Activated gamma-delta T cell treated with anti-CD3 and anti-CD28 coated beads, Interleukin-2, amount 50 U/mL, for 16 hours (primary cell): ENCODE data around the gene SHLD1.
"Not testable (repeated sequence)": the region's sequence is repeated elsewhere in the genome, so short reads cannot be mapped to it uniquely, and the experiment has no call there.

Experiments
- DNase-seq: peaks from one replicate; pipeline ENCODE4 v3.0.0-alpha.2; 2020; ENCODE audit warnings: low read depth

SHLD1 gene

GRCh38 chr20:5749952-5750779 is at the start of gene SHLD1:
TSS of gene SHLD1 (plus strand) at chr20:5750401. CDS start at chr20:5772866, 22,465 bp downstream.
- DNase-seq: peak; percentile 65

- DNase-seq: not testable (repeated sequence)
These were observed 47.9 kb upstream of the SHLD1 start for GRCh38 chr20:5702339-5702738.

GRCh38 chr20:5703681-5704101 is 46.5 kb upstream of the SHLD1 start:
- no peak for DNase-seq

GRCh38 chr20:5705827-5706226 is 44.4 kb upstream of the SHLD1 start:
- DNase-seq: no peak

GRCh38 chr20:5706797-5707196 is 43.4 kb upstream of the SHLD1 start:
- no peak for DNase-seq

GRCh38 chr20:5710551-5710950 is 39.6 kb upstream of the SHLD1 start:
- no peak for DNase-seq

- DNase-seq: peak; percentile 63
These were observed 35.8 kb upstream of the SHLD1 start for GRCh38 chr20:5714261-5715041.

- DNase-seq: no peak
These were observed 34.9 kb upstream of the SHLD1 start for GRCh38 chr20:5715071-5715841.

- DNase-seq: no peak
These were observed 33.2 kb upstream of the SHLD1 start for GRCh38 chr20:5716953-5717352.

GRCh38 chr20:5718896-5719595 is 31.2 kb upstream of the SHLD1 start:
- DNase-seq: no peak

- DNase-seq: peak; percentile 22
These were observed 30.3 kb upstream of the SHLD1 start for GRCh38 chr20:5719861-5720403.

- DNase-seq: no peak
These were observed 29.5 kb upstream of the SHLD1 start for GRCh38 chr20:5720696-5721095.

- not testable (repeated sequence) for DNase-seq
These were observed 28.8 kb upstream of the SHLD1 start for GRCh38 chr20:5721356-5721755.

GRCh38 chr20:5722927-5723326 is 27.3 kb upstream of the SHLD1 start:
- DNase-seq: peak; percentile 13

GRCh38 chr20:5725183-5725463 is 25.1 kb upstream of the SHLD1 start:
- DNase-seq: not testable (repeated sequence)

- DNase-seq: no peak
These were observed 23.1 kb upstream of the SHLD1 start for GRCh38 chr20:5727018-5727515.

GRCh38 chr20:5729348-5729747 is 20.9 kb upstream of the SHLD1 start:
- DNase-seq: no peak

- no peak for DNase-seq
These were observed 20.1 kb upstream of the SHLD1 start for GRCh38 chr20:5730131-5730530.

GRCh38 chr20:5731753-5732366 is 18.3 kb upstream of the SHLD1 start:
- DNase-seq: no peak

GRCh38 chr20:5734602-5735001 is 15.6 kb upstream of the SHLD1 start:
- DNase-seq: no peak
